HG02973 (cell line): ENCODE results near the gene MYOZ3.

Experiments used
- ATAC-seq: cut with Tn5 transposase; IDR thresholded peaks from one replicate; pipeline ENCODE4 v1.9.1; 2021; ENCODE audit warnings: moderate library complexity; ENCODE audit not compliant: unreplicated experiment

Gene MYOZ3

GRCh38 chr5:150661086-150661485 lies at the start of gene MYOZ3:
Gene MYOZ3, plus strand, starts transcription at chr5:150661251. Its CDS starts 1,691 bp downstream, at chr5:150662942.
- ATAC-seq: no peak

GRCh38 chr5:150612405-150612804 lies 48.6 kb upstream of the MYOZ3 start:
- no peak for ATAC-seq

- ATAC-seq: no peak
Observed at GRCh38 chr5:150612905-150613670, 48.0 kb upstream of the MYOZ3 start.

GRCh38 chr5:150613991-150614660 lies 46.9 kb upstream of the MYOZ3 start:
- no peak for ATAC-seq

GRCh38 chr5:150614661-150615060 lies 46.4 kb upstream of the MYOZ3 start:
- no peak for ATAC-seq

- ATAC-seq: no peak
Observed at GRCh38 chr5:150615141-150615699, 45.8 kb upstream of the MYOZ3 start.

GRCh38 chr5:150616024-150616470 lies 45.0 kb upstream of the MYOZ3 start:
- no peak for ATAC-seq

- no peak for ATAC-seq
Observed at GRCh38 chr5:150616506-150616905, 44.5 kb upstream of the MYOZ3 start.

GRCh38 chr5:150618163-150618562 lies 42.9 kb upstream of the MYOZ3 start:
- ATAC-seq: no peak

GRCh38 chr5:150618588-150619281 lies 42.3 kb upstream of the MYOZ3 start:
- ATAC-seq: no peak

- no peak for ATAC-seq
Observed at GRCh38 chr5:150619359-150620230, 41.5 kb upstream of the MYOZ3 start.

- ATAC-seq: no peak
Observed at GRCh38 chr5:150621301-150621700, 39.8 kb upstream of the MYOZ3 start.

GRCh38 chr5:150622157-150622556 lies 38.9 kb upstream of the MYOZ3 start:
- no peak for ATAC-seq

- ATAC-seq: no peak
Observed at GRCh38 chr5:150623152-150623877, 37.7 kb upstream of the MYOZ3 start.

- no peak for ATAC-seq
Observed at GRCh38 chr5:150623878-150624216, 37.2 kb upstream of the MYOZ3 start.

GRCh38 chr5:150624334-150625163 lies 36.5 kb upstream of the MYOZ3 start:
- peak; percentile 29 for ATAC-seq

GRCh38 chr5:150625164-150625535 lies 35.9 kb upstream of the MYOZ3 start:
- ATAC-seq: no peak

GRCh38 chr5:150625831-150626746 lies 35.0 kb upstream of the MYOZ3 start:
- ATAC-seq: peak; percentile 38
